ENCODE results near the gene ZNRD2.

DNA sequence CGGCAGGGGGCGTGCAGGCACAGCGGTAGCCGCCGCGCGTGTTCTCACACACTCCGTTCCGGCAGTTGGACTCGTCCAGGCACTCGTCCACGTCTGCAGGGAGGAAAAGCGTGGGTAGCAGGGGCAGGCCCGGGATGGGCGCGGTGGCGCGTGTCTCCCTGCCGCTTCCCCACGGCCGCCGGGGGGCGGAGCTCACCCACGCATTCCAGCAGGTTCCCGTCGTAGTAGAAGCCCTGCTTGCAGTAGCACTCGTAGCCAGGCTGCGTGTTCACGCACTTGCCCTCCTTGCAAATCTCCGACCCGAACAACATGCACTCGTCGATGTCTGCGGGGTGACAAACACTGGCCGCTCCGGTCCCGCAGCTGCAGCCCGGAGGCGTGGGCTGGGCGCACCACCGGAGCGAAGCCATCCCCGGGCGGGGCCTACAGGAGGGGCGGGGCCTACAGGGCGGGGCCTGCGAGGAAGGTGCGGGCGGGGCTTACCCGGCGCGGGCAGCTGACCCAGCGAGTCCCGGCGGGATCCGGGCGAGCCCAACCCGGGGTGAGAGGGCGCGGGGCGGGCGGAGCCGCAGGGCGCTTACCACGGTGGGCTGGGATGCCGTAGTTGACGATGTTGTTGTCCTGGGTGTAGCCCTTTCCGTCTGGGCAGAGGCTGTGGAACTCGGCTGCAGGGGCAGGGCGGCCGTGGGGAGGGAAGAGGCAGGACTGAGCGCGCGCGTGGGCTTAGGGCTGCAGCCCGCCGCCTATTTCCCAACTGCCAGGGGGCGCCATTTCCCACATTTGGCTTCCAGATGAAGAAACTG, 29.8 kb upstream of the ZNRD2 start:
- TF ChIP-seq, protein P1, sequence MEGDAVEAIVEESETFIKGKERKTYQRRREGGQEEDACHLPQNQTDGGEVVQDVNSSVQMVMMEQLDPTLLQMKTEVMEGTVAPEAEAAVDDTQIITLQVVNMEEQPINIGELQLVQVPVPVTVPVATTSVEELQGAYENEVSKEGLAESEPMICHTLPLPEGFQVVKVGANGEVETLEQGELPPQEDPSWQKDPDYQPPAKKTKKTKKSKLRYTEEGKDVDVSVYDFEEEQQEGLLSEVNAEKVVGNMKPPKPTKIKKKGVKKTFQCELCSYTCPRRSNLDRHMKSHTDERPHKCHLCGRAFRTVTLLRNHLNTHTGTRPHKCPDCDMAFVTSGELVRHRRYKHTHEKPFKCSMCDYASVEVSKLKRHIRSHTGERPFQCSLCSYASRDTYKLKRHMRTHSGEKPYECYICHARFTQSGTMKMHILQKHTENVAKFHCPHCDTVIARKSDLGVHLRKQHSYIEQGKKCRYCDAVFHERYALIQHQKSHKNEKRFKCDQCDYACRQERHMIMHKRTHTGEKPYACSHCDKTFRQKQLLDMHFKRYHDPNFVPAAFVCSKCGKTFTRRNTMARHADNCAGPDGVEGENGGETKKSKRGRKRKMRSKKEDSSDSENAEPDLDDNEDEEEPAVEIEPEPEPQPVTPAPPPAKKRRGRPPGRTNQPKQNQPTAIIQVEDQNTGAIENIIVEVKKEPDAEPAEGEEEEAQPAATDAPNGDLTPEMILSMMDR (IDR thresholded peaks at IDR 0.05) = peak; percentile 82 to 95 (median 94)
- peak in 2 of 4 donors; percentile 7 to 41 for TF ChIP-seq POLR2A (IDR thresholded peaks at IDR 0.05)
